ENCODE measurements around the gene JAKMIP2. TPM values are rescaled to one million over a fixed set of nuclear protein-coding genes. Genes with fewer than 3 reads are reported as not detected.

The JAKMIP2 gene
- total RNA-seq, 1 experiment from 2014 or later: 1.2 TPM

DNA sequence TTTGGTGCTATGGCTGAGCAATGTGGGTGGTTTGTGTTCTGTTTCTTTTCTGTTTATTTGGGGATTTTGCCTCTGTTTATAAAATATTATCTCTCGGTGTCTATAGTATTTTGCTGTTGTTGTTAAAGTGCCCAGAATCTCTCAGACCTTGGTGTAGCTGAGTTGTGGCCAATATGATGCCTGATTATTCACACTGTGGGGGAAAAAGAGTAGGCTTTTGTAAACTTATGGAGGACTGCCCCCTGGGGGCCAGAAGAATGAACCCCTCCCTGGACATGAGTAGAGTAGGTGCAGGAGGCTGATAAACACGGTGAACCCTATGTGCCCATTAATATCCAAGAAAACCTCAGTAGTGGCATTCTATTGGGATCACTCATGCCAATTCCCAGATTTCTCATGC lies 223.7 kb downstream of the JAKMIP2 start:
- TF ChIP-seq CTCF (IDR thresholded peaks at IDR 0.05; ENCODE audit: insufficient read depth in 1 of 2, low read depth in 1 of 2, low read length in 1 of 2, severe bottlenecking in 1 of 2, unreplicated experiment in 1 of 2): peak; percentile 59 to 74
- peaks cover 12% of the 10 kb centered on the region for H3K4me1 Mint-ChIP-seq (ENCODE audit: low read depth, unreplicated experiment)
- POLR2A ChIA-PET: no interaction called here
- intact Hi-C loops (cut with micrococcal nuclease; ENCODE audit: unreplicated experiment): loop anchor here (1.0 to 5.0 kb wide), 4 partner anchors 95 to 335 kb away; no protein-coding TSS in a partner anchor
- no peaks in the 10 kb centered on the region for H3K36me3 Mint-ChIP-seq (ENCODE audit: insufficient read depth, unreplicated experiment)
- no peak overlapping the region for H3K27ac Mint-ChIP-seq (ENCODE audit: unreplicated experiment)
- H3K4me3 Mint-ChIP-seq (ENCODE audit: unreplicated experiment): no peak overlapping the region
- H3K4me1 ChIP-seq: 0 out of 2 replicates have a peak, but pooled peaks cover 8% of the 10 kb centered on the region
- H3K4me3 ChIP-seq (ENCODE audit: low read depth, low read length): no peak overlapping the region
- BruUV-seq (replicated peaks): no TSS peak
- H3K36me3 ChIP-seq (ENCODE audit: control insufficient read depth, insufficient read depth, low read length): no peaks in the 10 kb centered on the region
- H3K27me3 ChIP-seq (replicated peaks; ENCODE audit: control insufficient read depth, insufficient read depth, low read length): no peaks in the 10 kb centered on the region
- H3K27me3 Mint-ChIP-seq (ENCODE audit: insufficient read depth, unreplicated experiment): no peaks in the 10 kb centered on the region
- H3K9me3 ChIP-seq: no peaks in the 10 kb centered on the region
- H3K9me3 Mint-ChIP-seq (ENCODE audit: unreplicated experiment): no peaks in the 10 kb centered on the region
- CTCF ChIA-PET: interaction anchor here (0.9 to 3.1 kb wide), 10 partner anchors 19 to 334 kb away, joined by 3 to 30 read pairs (median 4); no protein-coding TSS in a partner anchor
- DNase-seq: peak; percentile 55 to 65

- peaks cover 12% of the 10 kb centered on the region for H3K4me1 Mint-ChIP-seq (ENCODE audit: low read depth, unreplicated experiment)
- no peaks in the 10 kb centered on the region for H3K27me3 Mint-ChIP-seq (ENCODE audit: insufficient read depth, unreplicated experiment)
- no peak for DNase-seq
- no peaks in the 10 kb centered on the region for H3K9me3 Mint-ChIP-seq (ENCODE audit: unreplicated experiment)
- Histone ChIP-seq H3K27me3 (replicated peaks; ENCODE audit: control insufficient read depth, insufficient read depth, low read length) (no peaks in the 10 kb centered on the region), H3K4me1 (0 out of 2 replicates have a peak, but pooled peaks cover 8% of the 10 kb centered on the region), H3K4me3 (ENCODE audit: low read depth, low read length) (no peak overlapping the region), H3K36me3 (ENCODE audit: control insufficient read depth, insufficient read depth, low read length) (no peaks in the 10 kb centered on the region), H3K9me3 (no peaks in the 10 kb centered on the region)
- intact Hi-C loops (cut with micrococcal nuclease; ENCODE audit: unreplicated experiment): loop anchor here (5.0 kb wide), 1 partner anchor 171 kb away; no protein-coding TSS in a partner anchor
- no peak overlapping the region for H3K27ac Mint-ChIP-seq (ENCODE audit: unreplicated experiment)
- ChIA-PET CTCF (interaction anchor here (0.9 to 3.1 kb wide), 10 partner anchors 20 to 334 kb away, joined by 3 to 30 read pairs (median 4); no protein-coding TSS in a partner anchor), POLR2A (interaction anchor here (0.6 kb wide), 1 partner anchor 10 kb away, joined by 5 read pairs; no protein-coding TSS in a partner anchor)
- no peak overlapping the region for H3K4me3 Mint-ChIP-seq (ENCODE audit: unreplicated experiment)
- TF ChIP-seq CTCF (IDR thresholded peaks at IDR 0.05; ENCODE audit: insufficient read depth in 1 of 2, low read depth in 1 of 2, low read length in 1 of 2, severe bottlenecking in 1 of 2, unreplicated experiment in 1 of 2): no peak
- H3K36me3 Mint-ChIP-seq (ENCODE audit: insufficient read depth, unreplicated experiment): no peaks in the 10 kb centered on the region
- no TSS peak for BruUV-seq (replicated peaks)
Measured at GRCh38 chr5:147557876-147558745, 224.4 kb downstream of the JAKMIP2 start.

DNA sequence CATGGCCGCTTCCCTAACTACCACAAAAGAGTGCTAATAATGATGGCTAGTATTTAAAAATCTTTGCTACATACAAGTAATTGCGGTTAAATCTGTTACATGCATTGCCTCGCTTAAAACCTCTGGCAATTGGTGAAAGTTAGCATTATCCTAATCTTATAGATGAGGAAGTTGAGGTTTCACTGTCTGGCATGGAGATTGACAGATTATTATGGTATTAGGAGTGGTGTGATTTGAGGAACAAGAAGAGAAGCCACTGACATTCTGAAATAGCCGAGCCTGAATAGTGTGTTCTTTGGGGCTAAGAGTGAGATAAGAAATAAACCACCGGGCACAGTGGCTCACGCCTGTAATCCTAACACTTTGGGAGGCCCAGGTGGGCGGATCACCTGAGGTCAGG lies 227.4 kb downstream of the JAKMIP2 start:
- Mint-ChIP-seq H3K27me3 (ENCODE audit: insufficient read depth, unreplicated experiment) (no peaks in the 10 kb centered on the region), H3K27ac (ENCODE audit: unreplicated experiment) (no peak overlapping the region), H3K36me3 (ENCODE audit: insufficient read depth, unreplicated experiment) (no peaks in the 10 kb centered on the region), H3K4me1 (ENCODE audit: low read depth, unreplicated experiment) (peaks cover 12% of the 10 kb centered on the region), H3K4me3 (ENCODE audit: unreplicated experiment) (no peak overlapping the region), H3K9me3 (ENCODE audit: unreplicated experiment) (no peaks in the 10 kb centered on the region)
- POLR2A ChIA-PET: no interaction called here
- no peak for DNase-seq
- Histone ChIP-seq H3K27me3 (replicated peaks; ENCODE audit: control insufficient read depth, insufficient read depth, low read length) (no peaks in the 10 kb centered on the region), H3K4me3 (ENCODE audit: low read depth, low read length) (no peak overlapping the region), H3K36me3 (ENCODE audit: control insufficient read depth, insufficient read depth, low read length) (no peaks in the 10 kb centered on the region), H3K4me1 (0 out of 2 replicates have a peak, but pooled peaks cover 8% of the 10 kb centered on the region), H3K9me3 (no peaks in the 10 kb centered on the region)
- CTCF ChIA-PET: no interaction called here
- TF ChIP-seq CTCF (IDR thresholded peaks at IDR 0.05; ENCODE audit: insufficient read depth in 1 of 2, low read depth in 1 of 2, low read length in 1 of 2, severe bottlenecking in 1 of 2, unreplicated experiment in 1 of 2): no peak
- BruUV-seq (replicated peaks): no TSS peak
- intact Hi-C loops (cut with micrococcal nuclease; ENCODE audit: unreplicated experiment): loop anchor here (5.0 kb wide), 1 partner anchor 168 kb away; no protein-coding TSS in a partner anchor
